ENCODE measurements around the gene PODXL.
"Not testable (repeated sequence)": the region's sequence is repeated elsewhere in the genome, so short reads cannot be mapped to it uniquely, and the experiment has no call there.

The PODXL gene

DNA sequence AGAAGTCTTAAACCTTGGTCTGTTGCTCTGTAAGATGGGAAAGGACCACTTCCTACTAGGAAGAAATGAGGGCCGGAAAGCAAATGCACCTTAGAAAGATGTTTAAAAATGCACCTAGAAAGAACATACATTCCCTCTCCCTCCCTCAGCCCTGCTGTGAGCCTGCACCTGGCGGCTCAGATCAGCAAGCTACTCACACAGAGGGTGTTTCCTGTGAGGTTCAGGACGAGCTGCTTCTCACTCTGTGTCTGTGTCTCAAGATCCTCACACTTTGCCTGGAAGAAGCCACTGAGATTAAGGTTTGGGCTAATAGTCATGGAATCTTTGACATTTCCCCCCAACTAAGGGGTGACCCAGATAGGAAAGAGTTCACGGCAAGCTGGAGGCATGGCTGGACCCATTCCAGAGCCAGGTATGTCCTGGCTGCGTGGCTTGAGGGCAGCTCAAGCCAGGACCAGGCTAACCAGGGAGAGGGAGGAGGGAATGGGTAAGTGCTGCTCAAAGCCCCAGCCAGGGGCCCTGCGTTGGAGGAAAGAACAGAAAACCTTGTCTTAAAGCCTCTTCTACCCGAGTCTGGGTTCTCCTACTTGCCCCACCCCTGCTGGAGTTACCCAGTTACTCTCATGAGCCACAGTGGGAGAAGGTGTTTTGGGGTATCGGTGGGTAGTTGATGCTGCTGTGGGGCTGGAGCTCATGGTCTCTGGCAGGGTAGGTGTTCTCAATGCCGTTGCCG lies 47.5 kb downstream of the PODXL start:
- DNase-seq = no peak

DNA sequence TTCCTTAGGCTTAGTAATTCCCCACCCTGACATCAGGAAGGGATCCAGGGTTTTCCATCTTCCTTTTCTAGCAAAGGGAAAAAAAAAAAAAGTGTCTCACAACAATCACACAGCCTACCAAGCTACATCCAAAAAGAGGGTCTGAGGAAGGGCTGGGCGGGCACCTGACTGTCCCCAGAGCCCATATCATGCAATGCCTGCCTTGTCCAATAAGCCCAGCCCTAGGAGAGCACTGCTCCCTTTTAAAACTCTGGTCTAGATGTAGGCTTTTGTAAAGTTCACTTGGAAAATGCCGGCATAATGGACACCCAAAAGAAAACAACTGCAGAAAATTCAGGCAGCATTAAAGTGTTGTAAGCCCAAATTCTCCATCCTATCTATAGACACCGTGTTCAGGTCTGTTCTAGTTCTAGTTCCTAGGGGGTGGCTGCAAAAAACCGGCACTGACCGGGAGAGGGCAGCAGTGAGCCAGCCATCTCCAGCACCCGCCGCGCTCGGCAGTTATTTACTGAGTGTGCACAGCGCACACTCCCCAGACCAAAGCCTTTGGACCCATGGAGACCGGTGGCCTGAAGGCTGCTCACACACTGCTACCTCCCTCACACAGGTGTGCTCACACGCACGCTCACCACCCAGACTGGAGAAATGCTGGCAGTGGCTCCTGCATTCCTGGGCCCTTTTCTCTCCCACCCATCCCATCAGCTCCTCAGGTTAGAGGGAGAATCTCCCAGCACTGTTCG lies 48.7 kb downstream of the PODXL start:
- peak; percentile 46 for DNase-seq

DNA sequence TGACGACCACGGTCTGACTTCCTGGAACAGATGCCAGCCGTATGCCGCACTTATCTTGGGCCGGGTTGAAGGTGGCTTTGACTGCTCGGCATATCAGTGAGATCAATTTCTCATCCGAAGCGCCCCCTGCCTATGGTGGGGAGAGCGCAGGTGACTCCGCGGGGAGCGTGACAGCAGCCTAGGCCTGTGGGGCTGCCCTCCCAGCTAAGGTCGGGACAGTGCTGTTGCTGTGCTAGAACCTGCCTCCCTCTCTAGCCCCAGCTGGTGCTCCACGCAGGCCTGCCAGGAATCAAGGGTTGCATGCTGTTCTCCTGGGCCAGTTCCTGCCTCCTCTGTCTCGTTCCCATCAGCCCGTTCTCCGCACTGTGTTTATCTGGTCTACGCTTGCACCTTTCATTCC lies 49.8 kb downstream of the PODXL start:
- DNase-seq = no peak

- no peak for DNase-seq
These were observed 50.5 kb downstream of the PODXL start for GRCh38 chr7:131505636-131506557.

GRCh38 chr7:131505037-131505620 lies 51.3 kb downstream of the PODXL start:
- not testable (repeated sequence) for DNase-seq

GRCh38 chr7:131504157-131504899 lies 52.1 kb downstream of the PODXL start:
- DNase-seq = no peak

DNA sequence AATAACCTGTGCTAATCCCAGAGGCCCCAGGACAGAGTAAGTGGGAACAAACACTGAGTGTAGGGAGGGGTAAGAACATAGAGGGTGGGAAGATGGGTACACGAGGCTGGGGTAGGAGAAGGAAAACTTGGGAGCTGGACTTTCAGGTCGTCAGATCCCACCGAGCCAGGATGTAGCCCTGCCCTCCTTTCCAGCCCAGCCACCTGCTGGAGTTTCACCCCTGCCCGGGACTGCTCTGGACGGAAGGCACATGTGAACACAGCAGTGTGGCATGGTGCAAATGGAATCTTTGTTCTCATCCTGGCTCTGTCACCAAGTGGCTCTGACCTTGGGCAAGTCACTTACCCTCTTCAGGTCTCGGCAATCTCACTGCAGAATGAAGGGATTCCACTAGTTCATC lies 52.8 kb downstream of the PODXL start:
- DNase-seq = no peak

DNA sequence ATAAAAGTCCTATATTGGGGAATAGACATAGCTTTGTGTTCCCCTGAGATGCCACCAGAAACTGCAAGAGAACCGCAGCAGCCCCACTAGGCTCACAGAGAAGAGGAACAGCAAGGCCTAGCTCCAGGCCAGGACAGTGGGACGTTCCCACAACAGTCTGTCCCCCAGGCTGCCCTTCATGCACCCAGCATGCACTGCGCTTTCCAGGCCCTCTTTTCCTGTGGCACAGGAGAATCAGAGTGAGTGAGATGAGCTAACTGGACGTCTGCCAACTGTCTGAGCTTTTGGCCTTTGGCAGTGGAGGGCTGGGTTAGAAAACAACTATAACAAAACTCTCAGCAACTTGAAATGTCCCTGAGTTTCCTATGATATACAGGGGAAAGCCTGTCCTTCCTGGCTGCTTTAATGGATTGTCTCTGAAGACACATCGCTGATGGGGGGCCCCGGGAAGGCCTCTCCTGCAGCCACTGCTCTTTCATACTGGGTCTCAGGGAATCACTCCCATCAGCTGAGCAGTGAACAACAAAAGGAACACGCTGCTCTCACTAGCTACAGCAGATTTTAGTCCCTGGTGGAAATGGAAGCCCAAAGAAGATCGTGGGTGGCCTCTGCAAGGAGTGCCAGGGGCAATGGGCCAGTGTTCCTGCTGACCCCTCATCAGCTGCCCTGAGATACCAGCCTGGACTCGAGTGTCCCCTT lies 53.5 kb downstream of the PODXL start:
- DNase-seq = no peak

GRCh38 chr7:131501930-131502685 lies 54.3 kb downstream of the PODXL start:
- peak; percentile 16 for DNase-seq

- no peak for DNase-seq
These were observed 55.0 kb downstream of the PODXL start for GRCh38 chr7:131501422-131501821.

DNA sequence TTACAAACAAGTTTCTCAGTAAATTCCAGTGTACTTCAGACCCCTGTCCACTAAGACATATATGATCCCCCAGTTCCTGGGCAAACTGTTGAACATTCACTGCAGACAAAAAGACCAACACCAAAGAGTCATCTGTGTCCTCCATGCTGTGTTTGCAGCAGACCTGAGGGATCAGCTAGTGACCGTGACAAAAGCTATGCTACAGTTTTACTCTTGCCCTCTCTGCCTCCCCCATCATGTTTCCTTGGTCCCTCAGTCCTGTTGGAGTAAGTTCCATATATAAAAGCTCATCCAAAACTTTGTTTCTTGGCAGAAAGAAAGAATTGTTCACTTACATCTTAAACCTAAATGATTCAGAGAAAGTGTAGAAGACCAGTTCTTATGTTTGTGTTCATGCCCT lies 56.1 kb downstream of the PODXL start:
- DNase-seq = no peak

DNA sequence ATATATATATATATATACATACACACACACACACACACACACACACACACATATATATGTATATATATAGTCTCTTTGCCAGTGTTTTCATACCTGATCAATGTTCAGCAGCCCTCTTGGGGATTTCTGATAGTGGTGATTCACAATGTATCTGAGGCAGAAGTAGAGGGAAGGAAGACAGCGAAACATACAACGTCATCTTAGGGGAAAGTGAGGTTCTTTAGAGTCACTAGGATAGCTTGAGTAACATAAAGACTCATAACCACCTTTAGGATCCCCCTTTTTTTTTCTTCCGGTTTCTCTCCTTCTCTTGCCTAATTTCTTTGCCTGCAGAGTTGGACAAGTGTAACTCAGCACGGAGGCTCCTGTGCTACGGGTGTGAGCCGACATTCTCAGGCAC lies 56.6 kb downstream of the PODXL start:
- DNase-seq = no peak

GRCh38 chr7:131498237-131498885 lies 58.1 kb downstream of the PODXL start:
- no peak for DNase-seq

DNA sequence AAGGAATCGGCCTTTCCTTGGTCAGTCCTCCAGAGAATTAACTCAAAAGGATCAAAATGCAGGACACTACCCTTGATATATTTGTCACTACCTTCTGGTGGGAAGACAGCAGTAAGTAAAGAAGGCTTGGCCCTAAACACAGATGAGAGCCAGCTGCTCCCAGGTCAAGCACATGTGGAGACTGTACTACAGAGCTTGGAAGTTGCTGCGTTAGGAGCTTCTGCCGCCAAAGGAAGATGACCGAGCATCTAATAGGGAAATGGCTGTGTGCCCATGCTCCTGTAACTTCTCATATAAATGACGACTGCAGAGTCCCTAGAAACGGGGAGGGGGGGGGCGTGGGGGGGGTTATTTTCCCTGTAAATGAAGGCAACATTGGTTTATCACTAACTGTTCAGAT lies 59.0 kb downstream of the PODXL start:
- no peak for DNase-seq

- no peak for DNase-seq
These were observed 60.5 kb downstream of the PODXL start for GRCh38 chr7:131495669-131496498.

GRCh38 chr7:131494182-131494581 lies 62.2 kb downstream of the PODXL start:
- DNase-seq = no peak

DNA sequence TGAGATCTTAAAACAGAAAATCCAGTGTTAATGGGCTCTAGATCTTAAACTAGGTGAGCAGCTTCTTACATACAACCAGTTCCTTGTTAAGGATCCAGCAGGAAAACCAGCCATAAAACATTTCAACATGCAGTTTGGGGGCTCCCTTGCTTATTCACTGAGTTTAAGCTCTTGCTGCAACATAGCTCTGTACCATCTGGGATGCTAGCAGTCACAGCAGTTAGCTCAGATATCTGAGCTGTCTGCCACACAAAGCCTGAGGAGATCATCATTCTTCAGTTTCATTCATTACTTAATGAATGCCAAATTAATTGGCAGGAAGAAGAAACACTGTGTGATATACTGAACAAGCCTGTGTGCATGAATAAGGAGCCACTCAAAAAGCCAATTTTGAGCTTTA lies 62.8 kb downstream of the PODXL start:
- DNase-seq = peak; percentile 15

GRCh38 chr7:131493081-131493480 lies 63.3 kb downstream of the PODXL start:
- DNase-seq = no peak

DNA sequence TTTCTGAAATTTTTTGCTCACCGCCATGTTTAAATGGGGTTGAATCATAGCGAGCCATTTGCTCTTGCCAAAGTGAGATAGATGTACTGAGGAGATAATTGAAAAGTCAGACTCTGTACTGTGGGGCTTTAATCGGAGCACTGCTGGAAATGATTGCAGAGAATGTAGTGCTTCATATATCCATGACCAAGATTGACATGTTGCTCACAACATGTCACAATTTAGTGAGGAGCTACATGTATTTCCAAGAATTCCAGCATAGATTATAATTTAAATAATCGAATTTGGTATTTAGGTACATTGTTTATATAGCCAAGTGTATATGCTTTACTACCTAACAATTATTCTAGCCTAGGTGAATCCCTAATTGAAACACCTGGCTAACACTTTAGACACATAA lies 66.5 kb downstream of the PODXL start:
- DNase-seq = no peak
